GM10248 (cell line): Measurements from ENCODE around the gene S100A6.

Experiments
- CTCF ChIA-PET: fragments of 300-600 bp; sonication (Branson Sonifier 250); formaldehyde crosslinking; extraction: SDS; loops from one replicate; lab custom pipeline; 2021; ENCODE audit warnings: antibody characterized with exemption; lab: Yijun Ruan, JAX
- POLR2A ChIA-PET: fragments of 350-650 bp; sonication (Branson Sonifier 250); formaldehyde crosslinking; extraction: SDS; loops from one replicate; lab custom pipeline; 2020; ENCODE audit warnings: antibody characterized with exemption; lab: Yijun Ruan, JAX
- DNase-seq: peaks from one replicate; pipeline ENCODE4 v3.0.0; 2012; ENCODE audit errors: extremely low spot score
- CTCF ChIP-seq: IDR thresholded peaks from 2 replicates; pipeline ENCODE4 v1.5.1; 2012; ENCODE audit warnings: mild to moderate bottlenecking, low read depth; ENCODE audit errors: extremely low read depth, missing control alignments, control extremely low read depth

The S100A6 gene

GRCh38 chr1:153560241-153560640 is 24.4 kb upstream of the S100A6 start:
- CTCF ChIA-PET, result interaction anchor here (1.1 to 8.3 kb wide), 7 partner anchors 8 to 50 kb away, joined by 3 to 73 read pairs (median 11); partner anchors contain the start of genes S100A4 and S100A6
- POLR2A ChIA-PET, result no interaction called here
- TF ChIP-seq CTCF, result no peak
- no peak for DNase-seq

GRCh38 chr1:153557877-153558276 is 22.1 kb upstream of the S100A6 start:
- ChIA-PET POLR2A (no interaction called here), CTCF (interaction anchor here (1.7 to 2.1 kb wide), 4 partner anchors 10 to 47 kb away, joined by 5 to 7 read pairs (median 6); no protein-coding TSS in a partner anchor)
- DNase-seq, result no peak
- TF ChIP-seq CTCF, result no peak

- DNase-seq, result no peak
- ChIA-PET POLR2A (interaction anchor here (0.7 kb wide), 1 partner anchor 1322 kb away, joined by 3 read pairs; no protein-coding TSS in a partner anchor), CTCF (interaction anchor here (1.7 to 1.9 kb wide), 2 partner anchors 17 to 45 kb away, joined by 5 read pairs; no protein-coding TSS in a partner anchor)
- TF ChIP-seq CTCF, result no peak
Observed at GRCh38 chr1:153556348-153556747, 20.6 kb upstream of the S100A6 start.

GRCh38 chr1:153553830-153554541 is 18.2 kb upstream of the S100A6 start:
- DNase-seq, result no peak
- POLR2A ChIA-PET, result interaction anchor here (0.5 kb wide), 1 partner anchor 179 kb away, joined by 3 read pairs; no protein-coding TSS in a partner anchor
- CTCF ChIA-PET, result interaction anchor here (0.7 to 7.5 kb wide), 11 partner anchors 8 to 202 kb away, joined by 3 to 51 read pairs (median 4); partner anchors contain the start of genes S100A5 and S100A6
- no peak for TF ChIP-seq CTCF

GRCh38 chr1:153553096-153553495 is 17.3 kb upstream of the S100A6 start:
- no peak for TF ChIP-seq CTCF
- CTCF ChIA-PET, result interaction anchor here (0.7 to 7.5 kb wide), 6 partner anchors 9 to 59 kb away, joined by 3 to 51 read pairs (median 6); partner anchors contain the start of genes S100A5 and S100A6
- no peak for DNase-seq
- POLR2A ChIA-PET, result no interaction called here

GRCh38 chr1:153552335-153552734 is 16.5 kb upstream of the S100A6 start:
- POLR2A ChIA-PET, result interaction anchor here (0.6 kb wide), 1 partner anchor 12 kb away, joined by 5 read pairs; the partner anchor contains the start of gene S100A5
- no peak for DNase-seq
- TF ChIP-seq CTCF, result no peak
- CTCF ChIA-PET, result interaction anchor here (1.3 to 7.5 kb wide), 6 partner anchors 9 to 58 kb away, joined by 3 to 51 read pairs (median 12); partner anchors contain the start of genes S100A5 and S100A6
